Stimulated activated CD4-positive, alpha-beta T cell treated with anti-CD3 and anti-CD28 coated beads, Interleukin-1b, Interleukin-23, amount 100 ng/mL, for 24 hours (primary cell): ENCODE results near the gene ADD2.

Experiments
- DNase-seq, 4 experiments: peaks; one replicate each; pipeline ENCODE4 v3.0.0-alpha.2; 2020; ENCODE audit warnings: low read depth in 4 of 4, low spot score in 1 of 4

Gene ADD2

GRCh38 chr2:70726947-70727725, 40.9 kb downstream of the ADD2 start:
- no peak for DNase-seq

- no peak for DNase-seq
Observed at GRCh38 chr2:70725505-70725904, 42.5 kb downstream of the ADD2 start.

GRCh38 chr2:70724366-70724765, 43.6 kb downstream of the ADD2 start:
- DNase-seq = no peak

GRCh38 chr2:70723286-70723885, 44.6 kb downstream of the ADD2 start:
- DNase-seq = no peak

- no peak for DNase-seq
Observed at GRCh38 chr2:70720124-70720523, 47.9 kb downstream of the ADD2 start.

- DNase-seq = no peak
Observed at GRCh38 chr2:70719231-70719630, 48.8 kb downstream of the ADD2 start.

GRCh38 chr2:70718736-70719135, 49.3 kb downstream of the ADD2 start:
- no peak for DNase-seq

GRCh38 chr2:70718241-70718640, 49.8 kb downstream of the ADD2 start:
- no peak for DNase-seq

- DNase-seq = no peak
Observed at GRCh38 chr2:70717431-70718038, 50.5 kb downstream of the ADD2 start.

GRCh38 chr2:70716951-70717350, 51.0 kb downstream of the ADD2 start:
- DNase-seq = no peak

- DNase-seq = no peak
Observed at GRCh38 chr2:70716131-70716743, 51.8 kb downstream of the ADD2 start.

- no peak for DNase-seq
Observed at GRCh38 chr2:70715071-70715985, 52.7 kb downstream of the ADD2 start.

GRCh38 chr2:70714141-70714905, 53.7 kb downstream of the ADD2 start:
- DNase-seq = no peak

- DNase-seq = no peak
Observed at GRCh38 chr2:70712916-70713315, 55.1 kb downstream of the ADD2 start.

GRCh38 chr2:70711191-70711590, 56.8 kb downstream of the ADD2 start:
- no peak for DNase-seq

GRCh38 chr2:70710038-70710690, 57.8 kb downstream of the ADD2 start:
- DNase-seq = no peak

GRCh38 chr2:70709275-70710037, 58.5 kb downstream of the ADD2 start:
- DNase-seq = no peak

GRCh38 chr2:70708376-70709199, 59.4 kb downstream of the ADD2 start:
- DNase-seq = peak in 1 of 4 experiments; percentile 6
